Activated T-helper 1 cell treated with anti-CD3 and anti-CD28 coated beads, Interleukin-12 subunit alpha, Interleukin-12 subunit beta, Interleukin-2, Interleukin-4 antibody, amounts not matched to agents 30 ng/mL and 10 ng/mL and 1 ng/mL, durations not matched to agents 14 hours and 24 hours and 36 hours (primary cell): ENCODE measurements around the gene AQP12B. TPM values are rescaled to one million over a fixed set of nuclear protein-coding genes. Genes with fewer than 3 reads are reported as not detected.
"Not testable (repeated sequence)": the region's sequence is repeated elsewhere in the genome, so short reads cannot be mapped to it uniquely, and the experiment has no call there.

Experiments used
- DNase-seq: peaks from one replicate; pipeline ENCODE4 v3.0.0; 2021; ENCODE audit warnings: low spot score
- H3K27ac Mint-ChIP-seq: one replicate; pipeline ENCODE4 v1.8.0; 2021; ENCODE audit warnings: mild to moderate bottlenecking, mixed read lengths
- H3K27me3 Mint-ChIP-seq: one replicate; pipeline ENCODE4 v1.8.0; 2022; ENCODE audit warnings: mild to moderate bottlenecking, moderate library complexity, mixed read lengths; ENCODE audit not compliant: insufficient read depth
- H3K36me3 Mint-ChIP-seq: one replicate; pipeline ENCODE4 v1.8.0; 2021; ENCODE audit warnings: low read depth, mixed read lengths
- H3K4me1 Mint-ChIP-seq: one replicate; pipeline ENCODE4 v1.8.0; 2021; ENCODE audit warnings: low read depth, mixed read lengths
- H3K4me3 Mint-ChIP-seq: one replicate; pipeline ENCODE4 v1.8.0; 2021; ENCODE audit warnings: mild to moderate bottlenecking, moderate library complexity, mixed read lengths
- H3K9me3 Mint-ChIP-seq: one replicate; pipeline ENCODE4 v1.8.0; 2021; ENCODE audit warnings: mixed read lengths
- intact Hi-C: fragments of 100-400 bp; cut with micrococcal nuclease; formaldehyde crosslinking; loops from one replicate; pipeline ENCODE4 v1.15.1; 2024
- total RNA-seq: library from RNA; stranded (reverse); gene quantifications from 2 replicates; pipeline ENCODE4 v1.2.3, GENCODE V29; 2022

The AQP12B gene
- total RNA-seq, 1 donor from 2014 or later, result not detected

DNA sequence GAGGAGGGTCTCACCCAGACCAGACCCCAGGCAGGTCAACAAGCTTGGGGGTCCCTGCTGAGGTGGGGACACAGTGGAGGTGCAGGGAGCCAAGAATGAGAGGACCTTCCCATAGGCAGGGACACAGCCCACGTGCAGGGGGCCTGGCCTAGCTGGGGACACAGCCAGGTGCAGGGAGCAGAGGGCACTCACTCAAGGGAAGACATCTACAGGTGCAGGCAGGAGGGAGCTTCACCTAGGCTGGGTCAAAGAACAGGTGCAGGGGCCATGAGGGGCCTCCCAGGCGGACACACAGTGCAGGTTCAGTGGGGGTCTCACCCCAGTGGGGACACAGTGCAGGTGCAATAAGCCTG is 8.4 kb upstream of the AQP12B start:
- H3K27ac Mint-ChIP-seq, DNase-seq, H3K4me3 Mint-ChIP-seq, H3K9me3 Mint-ChIP-seq, H3K36me3 Mint-ChIP-seq, intact Hi-C loops, H3K4me1 Mint-ChIP-seq, H3K27me3 Mint-ChIP-seq: not testable (repeated sequence)

DNA sequence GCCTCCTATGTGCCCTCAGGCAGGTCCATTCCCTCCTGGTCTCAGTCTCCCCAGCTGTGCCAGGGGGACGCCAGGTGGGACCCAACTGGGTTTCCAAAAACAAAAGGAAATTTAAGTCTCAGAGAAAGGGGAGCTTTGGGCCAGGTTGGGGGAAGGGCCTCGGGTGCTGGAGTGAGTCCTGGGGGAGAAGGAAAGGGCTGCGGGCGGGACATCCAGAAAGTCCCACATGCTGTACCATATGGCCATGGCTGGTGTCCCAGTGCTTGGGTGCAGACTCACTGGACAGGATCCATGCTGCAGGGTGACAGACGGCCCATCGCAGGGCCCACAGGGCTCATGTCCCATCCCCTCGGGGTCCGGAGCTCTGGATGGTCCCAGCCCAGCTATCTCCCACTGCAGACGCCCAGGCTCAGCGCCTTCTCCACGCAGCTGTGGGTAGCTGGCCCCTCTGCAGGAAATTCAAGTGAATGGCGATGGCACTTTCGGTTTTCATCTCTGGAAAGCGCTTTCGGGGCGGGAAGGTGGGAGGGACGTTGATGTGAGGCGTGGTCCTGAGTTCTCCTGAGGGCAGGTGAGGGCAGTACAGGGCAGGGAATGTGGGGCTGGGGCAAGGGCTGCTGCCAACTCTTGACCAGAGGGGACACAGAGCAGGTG is 7.9 kb upstream of the AQP12B start:
- DNase-seq, H3K4me1 Mint-ChIP-seq, H3K36me3 Mint-ChIP-seq, intact Hi-C loops, H3K27ac Mint-ChIP-seq, H3K4me3 Mint-ChIP-seq, H3K9me3 Mint-ChIP-seq, H3K27me3 Mint-ChIP-seq: not testable (repeated sequence)

GRCh38 chr2:240689975-240690374 is 7.3 kb upstream of the AQP12B start:
- no peak overlapping the region for H3K4me3 Mint-ChIP-seq
- peaks cover 10% of the 10 kb centered on the region for H3K27me3 Mint-ChIP-seq
- H3K9me3 Mint-ChIP-seq, result no peaks in the 10 kb centered on the region
- intact Hi-C loops, result no loop called here
- no peak for DNase-seq
- peaks cover 9% of the 10 kb centered on the region for H3K4me1 Mint-ChIP-seq
- no peaks in the 10 kb centered on the region for H3K36me3 Mint-ChIP-seq
- H3K27ac Mint-ChIP-seq, result no peak overlapping the region

- Mint-ChIP-seq H3K27ac (no peak overlapping the region), H3K27me3 (peaks cover 10% of the 10 kb centered on the region), H3K9me3 (no peaks in the 10 kb centered on the region), H3K36me3 (no peaks in the 10 kb centered on the region), H3K4me1 (peaks cover 9% of the 10 kb centered on the region), H3K4me3 (no peak overlapping the region)
- no peak for DNase-seq
- intact Hi-C loops, result no loop called here
These were observed 5.9 kb upstream of the AQP12B start for GRCh38 chr2:240688553-240688919.

GRCh38 chr2:240687741-240688552 is 5.3 kb upstream of the AQP12B start:
- no peak for DNase-seq
- peaks cover 10% of the 10 kb centered on the region for H3K27me3 Mint-ChIP-seq
- intact Hi-C loops, result no loop called here
- H3K27ac Mint-ChIP-seq, result no peak overlapping the region
- H3K4me1 Mint-ChIP-seq, result peaks cover 9% of the 10 kb centered on the region
- no peak overlapping the region for H3K4me3 Mint-ChIP-seq
- H3K9me3 Mint-ChIP-seq, result no peaks in the 10 kb centered on the region
- no peaks in the 10 kb centered on the region for H3K36me3 Mint-ChIP-seq

DNA sequence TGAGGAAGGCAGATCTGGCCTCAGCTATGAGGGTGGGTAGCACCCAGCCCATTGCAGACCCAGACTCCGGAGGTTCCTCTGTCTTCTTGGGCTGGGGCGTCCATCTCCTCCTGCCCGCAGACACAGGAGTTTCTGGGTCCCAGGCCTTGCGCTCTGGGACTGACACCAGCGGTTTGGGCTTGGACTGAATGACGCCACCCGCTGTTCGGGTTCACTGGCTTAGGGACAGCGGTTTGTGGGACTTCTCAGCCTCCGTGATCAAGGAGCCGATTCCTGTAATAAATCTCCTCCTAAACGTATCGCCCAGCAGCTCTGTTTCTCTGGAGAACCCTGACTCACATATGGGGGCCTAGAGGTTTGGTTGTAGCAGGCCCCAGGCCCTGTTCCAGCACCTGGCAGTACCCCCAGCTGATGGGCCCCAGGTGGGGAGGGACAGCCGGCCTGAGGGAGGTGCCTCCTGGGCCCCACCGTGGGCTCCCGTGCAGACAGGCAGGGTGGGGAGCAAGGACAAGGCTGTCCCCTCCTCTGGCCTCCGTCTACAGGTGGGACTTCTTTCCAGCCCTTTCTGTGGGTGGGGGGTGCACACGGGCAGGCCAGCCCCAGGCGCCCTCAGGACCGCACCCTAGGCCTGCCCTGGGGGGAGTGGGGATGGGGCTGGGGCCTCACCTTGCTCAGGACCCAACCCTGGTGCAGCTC is 4.5 kb upstream of the AQP12B start:
- Mint-ChIP-seq H3K4me3 (no peak overlapping the region), H3K9me3 (no peaks in the 10 kb centered on the region), H3K36me3 (no peaks in the 10 kb centered on the region), H3K4me1 (peaks cover 9% of the 10 kb centered on the region), H3K27me3 (peaks cover 10% of the 10 kb centered on the region), H3K27ac (no peak overlapping the region)
- intact Hi-C loops, result no loop called here
- DNase-seq, result no peak

- Mint-ChIP-seq H3K36me3 (no peaks in the 10 kb centered on the region), H3K27ac (no peak overlapping the region), H3K4me1 (peaks cover 9% of the 10 kb centered on the region), H3K4me3 (no peak overlapping the region), H3K9me3 (no peaks in the 10 kb centered on the region), H3K27me3 (peaks cover 10% of the 10 kb centered on the region)
- DNase-seq, result no peak
- intact Hi-C loops, result no loop called here
These were observed 3.8 kb upstream of the AQP12B start for GRCh38 chr2:240686460-240686859.

DNA sequence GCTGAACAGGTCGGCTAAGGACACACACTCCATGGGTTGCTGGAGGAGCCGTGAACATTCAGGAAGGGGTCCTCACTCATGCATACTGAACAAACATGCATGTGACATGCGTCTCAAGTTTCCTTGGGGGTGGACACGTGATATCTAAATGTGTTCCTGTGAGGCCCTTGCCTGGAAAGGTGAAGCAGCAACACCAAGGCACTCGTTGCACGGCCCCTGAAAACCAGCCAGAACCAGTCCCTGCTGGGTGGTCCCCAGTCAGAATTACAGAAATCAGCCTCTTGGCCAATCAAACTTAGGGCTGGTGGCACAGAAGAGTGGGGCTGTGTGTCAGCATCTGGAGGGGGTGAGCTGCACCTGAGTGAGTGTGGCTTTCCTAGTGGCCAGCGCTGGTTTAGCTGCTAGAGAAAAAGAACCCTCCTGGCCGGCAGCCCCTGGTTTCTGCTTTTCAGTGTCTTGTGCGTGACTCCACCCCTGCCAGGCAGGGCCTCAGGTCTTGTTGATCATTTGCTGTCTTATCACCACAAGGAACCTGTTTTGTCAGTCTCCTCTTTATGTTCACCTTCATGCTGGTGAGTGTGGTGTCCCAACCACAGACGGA is 3.2 kb upstream of the AQP12B start:
- peaks cover 10% of the 10 kb centered on the region for H3K27me3 Mint-ChIP-seq
- H3K4me3 Mint-ChIP-seq, result no peak overlapping the region
- no peak overlapping the region for H3K27ac Mint-ChIP-seq
- intact Hi-C loops, result no loop called here
- peaks cover 9% of the 10 kb centered on the region for H3K4me1 Mint-ChIP-seq
- H3K9me3 Mint-ChIP-seq, result no peaks in the 10 kb centered on the region
- no peak for DNase-seq
- no peaks in the 10 kb centered on the region for H3K36me3 Mint-ChIP-seq

DNA sequence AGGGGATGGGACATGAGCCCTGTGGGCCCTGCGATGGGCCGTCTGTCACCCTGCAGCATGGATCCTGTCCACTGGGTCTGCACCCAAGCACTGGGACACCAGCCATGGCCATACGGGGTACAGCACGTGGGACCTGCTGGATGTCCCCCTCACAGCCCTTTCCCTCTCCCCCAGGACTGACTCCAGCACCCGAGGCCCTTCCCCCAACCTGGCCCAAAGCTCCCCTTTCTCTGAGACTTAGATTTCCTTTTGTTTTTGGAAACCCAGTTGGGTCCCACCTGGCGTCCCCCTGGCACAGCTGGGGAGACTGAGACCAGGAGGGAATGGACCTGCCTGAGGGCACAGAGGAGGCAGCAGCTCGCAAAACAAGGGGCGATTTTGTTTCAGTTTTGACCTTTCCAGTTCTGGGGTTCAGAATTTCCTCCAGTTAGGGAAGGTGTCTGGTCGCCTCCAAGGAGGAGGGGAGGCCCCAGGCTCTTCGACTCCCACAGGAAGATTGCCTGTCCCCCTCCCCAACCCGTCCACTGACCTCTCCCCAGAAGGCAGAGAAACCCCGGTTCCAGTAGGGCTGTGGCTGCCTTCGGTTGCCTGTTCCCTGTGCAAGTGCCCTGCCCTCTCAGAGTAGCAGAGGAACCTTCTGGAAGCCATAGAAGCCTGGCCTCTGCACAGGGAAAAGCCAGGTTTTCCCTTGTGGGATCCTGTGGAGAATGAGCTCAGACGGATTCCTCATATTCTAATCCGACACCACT is 1.5 kb upstream of the AQP12B start:
- DNase-seq, H3K4me3 Mint-ChIP-seq, intact Hi-C loops, H3K27me3 Mint-ChIP-seq, H3K27ac Mint-ChIP-seq, H3K4me1 Mint-ChIP-seq, H3K9me3 Mint-ChIP-seq, H3K36me3 Mint-ChIP-seq: not testable (repeated sequence)

- DNase-seq, H3K9me3 Mint-ChIP-seq, intact Hi-C loops, H3K27ac Mint-ChIP-seq, H3K36me3 Mint-ChIP-seq, H3K4me3 Mint-ChIP-seq, H3K4me1 Mint-ChIP-seq, H3K27me3 Mint-ChIP-seq: not testable (repeated sequence)
These were observed 769 bp upstream of the AQP12B start for GRCh38 chr2:240683329-240683979.

DNA sequence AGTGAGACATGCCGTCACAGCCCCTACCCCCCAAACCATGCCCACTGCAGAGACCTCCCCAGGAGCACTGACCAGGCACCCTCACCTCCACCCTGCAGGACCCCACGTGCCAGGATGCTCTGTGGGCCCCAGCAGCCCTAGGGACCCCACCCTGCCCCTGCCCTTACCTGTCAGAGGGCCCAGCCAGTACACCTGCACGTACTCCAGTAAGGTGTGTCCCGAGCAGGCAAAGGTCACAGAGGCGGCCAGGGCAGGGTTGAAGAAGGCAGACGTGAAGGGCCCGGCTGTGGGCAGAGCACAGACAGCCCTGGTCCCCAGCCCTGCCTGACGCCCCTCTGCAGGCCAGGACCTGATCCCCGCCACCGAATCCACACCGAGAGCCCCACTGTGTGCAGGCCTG is 2.5 kb downstream of the AQP12B start:
- intact Hi-C loops, H3K4me1 Mint-ChIP-seq, DNase-seq, H3K36me3 Mint-ChIP-seq, H3K9me3 Mint-ChIP-seq, H3K27me3 Mint-ChIP-seq, H3K27ac Mint-ChIP-seq, H3K4me3 Mint-ChIP-seq: not testable (repeated sequence)

DNA sequence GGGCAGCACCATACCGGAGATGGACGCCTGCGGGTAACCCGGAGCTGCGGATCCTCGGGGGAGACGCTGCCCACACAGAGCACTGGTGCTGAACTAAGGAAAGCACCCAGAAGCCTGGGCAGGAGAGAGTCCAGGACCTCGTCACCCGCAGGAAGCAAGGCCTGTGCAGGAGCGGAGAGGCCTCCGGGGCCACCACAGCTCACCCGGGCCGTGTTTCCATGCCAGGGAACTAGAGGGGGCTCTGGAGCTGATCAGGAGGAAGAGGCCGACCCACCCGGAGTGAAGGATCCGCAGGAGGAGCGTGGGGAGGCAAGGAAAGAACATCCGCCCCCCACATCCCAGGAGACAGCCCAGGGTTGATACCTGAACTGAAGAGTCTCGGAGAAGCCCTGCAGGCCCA is 3.8 kb downstream of the AQP12B start:
- H3K36me3 Mint-ChIP-seq, H3K9me3 Mint-ChIP-seq, H3K4me3 Mint-ChIP-seq, intact Hi-C loops, H3K27me3 Mint-ChIP-seq, H3K4me1 Mint-ChIP-seq, DNase-seq, H3K27ac Mint-ChIP-seq: not testable (repeated sequence)
